ENCODE measurements around the gene PLEKHD1. TPM values are rescaled to one million over a fixed set of nuclear protein-coding genes. Genes with fewer than 3 reads are reported as not detected.

Gene PLEKHD1
- total and polyA plus RNA-seq, 2 donors (not counting 1 experiment from before 2014, with no cell fraction given) = under 0.01 to 0.01 TPM

DNA sequence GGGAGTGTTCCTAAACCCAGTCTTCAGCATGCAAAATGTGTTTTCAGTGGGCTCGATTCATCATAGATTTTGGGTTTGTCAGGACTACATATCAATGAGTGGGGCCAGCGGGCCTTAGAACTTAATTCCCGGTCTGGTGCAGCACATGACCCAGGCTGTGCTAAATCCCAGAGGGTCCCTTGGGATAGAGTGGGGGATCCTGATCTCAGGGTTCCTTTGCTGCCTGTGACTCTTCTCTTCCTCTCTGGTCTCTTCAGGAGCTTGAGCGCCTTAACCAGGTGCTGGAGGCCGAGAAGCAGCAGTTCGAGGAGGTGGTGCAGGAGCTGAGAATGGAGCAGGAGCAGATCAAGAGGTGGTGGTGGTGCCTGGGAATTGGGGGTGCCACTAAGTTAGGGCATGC, 37.5 kb downstream of the PLEKHD1 start:
- Histone ChIP-seq H3K9ac (ENCODE audit: insufficient read depth, low read length) (no peak overlapping the region), H4K20me1 (ENCODE audit: control insufficient read depth, extremely low read depth, insufficient read depth, low read length) (no peaks in the 10 kb centered on the region), H3K27ac (ENCODE audit: insufficient read depth, low read length) (no peak overlapping the region), H3K9me3 (ENCODE audit: control insufficient read depth, insufficient read depth, low read depth, low read length) (no peaks in the 10 kb centered on the region), H2AFZ (ENCODE audit: low read length) (no peak overlapping the region), H3K79me2 (ENCODE audit: control insufficient read depth, insufficient read depth, low read length) (no peaks in the 10 kb centered on the region), H3K4me1 (ENCODE audit: control insufficient read depth, extremely low read depth, insufficient read depth, low read length) (no peaks in the 10 kb centered on the region), H3K4me2 (ENCODE audit: extremely low read depth, insufficient read depth, low read length) (no peak overlapping the region), H3K4me3 (replicated peaks in 1 of 4; ENCODE audit: control extremely low read depth in 1 of 4, insufficient read depth in 1 of 4, low read depth in 3 of 4, low read length in 4 of 4) (no peak overlapping the region), H3K27me3 (ENCODE audit: control insufficient read depth, insufficient read depth, low read length) (peaks cover 20% of the 10 kb centered on the region), H3K36me3 (ENCODE audit: control insufficient read depth, insufficient read depth, low read length) (no peaks in the 10 kb centered on the region)
- TF ChIP-seq EZH2 (IDR thresholded peaks at IDR 0.05; ENCODE audit: low read length, missing control alignments) = no peak
- TF ChIP-seq CTCF (conservative IDR thresholded peaks at IDR 0.05 in 1 of 2, IDR thresholded peaks at IDR 0.05 in 1 of 2; ENCODE audit: low read depth in 1 of 2, low read length in 2 of 2) = no peak
- DNase-seq (ENCODE audit: low read depth in 2 of 2) = no peak

DNA sequence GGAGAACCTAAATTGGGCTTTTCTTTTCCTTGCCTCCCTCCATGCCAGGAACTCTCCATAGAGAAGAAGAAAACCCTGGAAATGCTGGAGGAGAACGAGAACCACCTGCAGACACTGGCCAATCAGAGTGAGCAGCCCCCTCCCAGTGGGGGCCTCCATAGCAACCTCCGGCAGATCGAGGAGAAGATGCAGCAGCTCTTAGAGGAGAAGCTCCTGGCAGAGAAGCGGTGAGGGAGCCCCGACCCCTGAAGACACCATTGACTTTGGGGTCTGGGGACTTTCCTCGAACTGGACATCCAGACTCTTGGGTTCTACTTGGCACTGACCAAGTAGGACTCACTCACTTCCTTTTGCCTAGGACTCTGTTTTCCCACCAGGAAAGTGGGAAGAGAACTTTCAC, 41.4 kb downstream of the PLEKHD1 start:
- H3K4me1 ChIP-seq (ENCODE audit: control insufficient read depth, extremely low read depth, insufficient read depth, low read length) = no peaks in the 10 kb centered on the region
- no peak overlapping the region for H3K4me3 ChIP-seq (replicated peaks in 1 of 4; ENCODE audit: control extremely low read depth in 1 of 4, insufficient read depth in 1 of 4, low read depth in 3 of 4, low read length in 4 of 4)
- H3K79me2 ChIP-seq (ENCODE audit: control insufficient read depth, insufficient read depth, low read length) = no peaks in the 10 kb centered on the region
- H3K4me2 ChIP-seq (ENCODE audit: extremely low read depth, insufficient read depth, low read length) = no peak overlapping the region
- TF ChIP-seq EZH2 (IDR thresholded peaks at IDR 0.05; ENCODE audit: low read length, missing control alignments) (no peak), CTCF (conservative IDR thresholded peaks at IDR 0.05 in 1 of 2, IDR thresholded peaks at IDR 0.05 in 1 of 2; ENCODE audit: low read depth in 1 of 2, low read length in 2 of 2) (no peak)
- H3K27me3 ChIP-seq (ENCODE audit: control insufficient read depth, insufficient read depth, low read length) = peaks cover 26% of the 10 kb centered on the region
- no peak overlapping the region for H3K27ac ChIP-seq (ENCODE audit: insufficient read depth, low read length)
- no peaks in the 10 kb centered on the region for H3K36me3 ChIP-seq (ENCODE audit: control insufficient read depth, insufficient read depth, low read length)
- no peaks in the 10 kb centered on the region for H4K20me1 ChIP-seq (ENCODE audit: control insufficient read depth, extremely low read depth, insufficient read depth, low read length)
- no peak overlapping the region for H3K9ac ChIP-seq (ENCODE audit: insufficient read depth, low read length)
- no peaks in the 10 kb centered on the region for H3K9me3 ChIP-seq (ENCODE audit: control insufficient read depth, insufficient read depth, low read depth, low read length)
- DNase-seq (ENCODE audit: low read depth in 2 of 2) = no peak
- H2AFZ ChIP-seq (ENCODE audit: low read length) = no peak overlapping the region

DNA sequence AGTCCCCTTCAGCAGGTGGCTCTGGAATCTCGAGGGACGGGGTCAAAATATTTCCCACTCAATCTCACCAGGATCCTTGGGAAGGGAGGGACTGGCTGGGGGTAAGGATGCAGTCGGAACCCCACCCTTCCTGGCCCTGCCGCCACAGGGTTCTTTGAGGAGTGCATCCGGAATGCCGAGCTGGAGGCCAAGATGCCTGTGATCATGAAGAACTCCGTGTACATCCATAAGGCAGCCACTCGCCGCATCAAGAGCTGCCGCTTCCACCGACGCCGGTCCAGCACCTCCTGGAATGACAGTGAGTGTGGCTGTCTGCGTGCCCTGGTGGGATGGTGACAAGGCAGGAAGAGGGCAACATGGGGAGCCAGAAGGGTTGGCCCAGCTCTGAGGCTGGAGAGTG, 43.1 kb downstream of the PLEKHD1 start:
- Histone ChIP-seq H3K36me3 (ENCODE audit: control insufficient read depth, insufficient read depth, low read length) (no peaks in the 10 kb centered on the region), H3K4me1 (ENCODE audit: control insufficient read depth, extremely low read depth, insufficient read depth, low read length) (no peaks in the 10 kb centered on the region), H3K9me3 (ENCODE audit: control insufficient read depth, insufficient read depth, low read depth, low read length) (no peaks in the 10 kb centered on the region), H3K9ac (ENCODE audit: insufficient read depth, low read length) (no peak overlapping the region), H3K4me2 (ENCODE audit: extremely low read depth, insufficient read depth, low read length) (no peak overlapping the region), H3K79me2 (ENCODE audit: control insufficient read depth, insufficient read depth, low read length) (no peaks in the 10 kb centered on the region), H2AFZ (ENCODE audit: low read length) (no peak overlapping the region), H3K27ac (ENCODE audit: insufficient read depth, low read length) (no peak overlapping the region), H3K27me3 (ENCODE audit: control insufficient read depth, insufficient read depth, low read length) (peaks cover 31% of the 10 kb centered on the region), H3K4me3 (replicated peaks in 1 of 4; ENCODE audit: control extremely low read depth in 1 of 4, insufficient read depth in 1 of 4, low read depth in 3 of 4, low read length in 4 of 4) (no peak overlapping the region), H4K20me1 (ENCODE audit: control insufficient read depth, extremely low read depth, insufficient read depth, low read length) (no peaks in the 10 kb centered on the region)
- DNase-seq (ENCODE audit: low read depth in 2 of 2) = no peak
- TF ChIP-seq CTCF (conservative IDR thresholded peaks at IDR 0.05 in 1 of 2, IDR thresholded peaks at IDR 0.05 in 1 of 2; ENCODE audit: low read depth in 1 of 2, low read length in 2 of 2) (no peak), EZH2 (IDR thresholded peaks at IDR 0.05; ENCODE audit: low read length, missing control alignments) (no peak)

Data from fibroblast of lung (primary cell).